ENCODE results near the gene FSIP2.

FSIP2 gene, protein sequence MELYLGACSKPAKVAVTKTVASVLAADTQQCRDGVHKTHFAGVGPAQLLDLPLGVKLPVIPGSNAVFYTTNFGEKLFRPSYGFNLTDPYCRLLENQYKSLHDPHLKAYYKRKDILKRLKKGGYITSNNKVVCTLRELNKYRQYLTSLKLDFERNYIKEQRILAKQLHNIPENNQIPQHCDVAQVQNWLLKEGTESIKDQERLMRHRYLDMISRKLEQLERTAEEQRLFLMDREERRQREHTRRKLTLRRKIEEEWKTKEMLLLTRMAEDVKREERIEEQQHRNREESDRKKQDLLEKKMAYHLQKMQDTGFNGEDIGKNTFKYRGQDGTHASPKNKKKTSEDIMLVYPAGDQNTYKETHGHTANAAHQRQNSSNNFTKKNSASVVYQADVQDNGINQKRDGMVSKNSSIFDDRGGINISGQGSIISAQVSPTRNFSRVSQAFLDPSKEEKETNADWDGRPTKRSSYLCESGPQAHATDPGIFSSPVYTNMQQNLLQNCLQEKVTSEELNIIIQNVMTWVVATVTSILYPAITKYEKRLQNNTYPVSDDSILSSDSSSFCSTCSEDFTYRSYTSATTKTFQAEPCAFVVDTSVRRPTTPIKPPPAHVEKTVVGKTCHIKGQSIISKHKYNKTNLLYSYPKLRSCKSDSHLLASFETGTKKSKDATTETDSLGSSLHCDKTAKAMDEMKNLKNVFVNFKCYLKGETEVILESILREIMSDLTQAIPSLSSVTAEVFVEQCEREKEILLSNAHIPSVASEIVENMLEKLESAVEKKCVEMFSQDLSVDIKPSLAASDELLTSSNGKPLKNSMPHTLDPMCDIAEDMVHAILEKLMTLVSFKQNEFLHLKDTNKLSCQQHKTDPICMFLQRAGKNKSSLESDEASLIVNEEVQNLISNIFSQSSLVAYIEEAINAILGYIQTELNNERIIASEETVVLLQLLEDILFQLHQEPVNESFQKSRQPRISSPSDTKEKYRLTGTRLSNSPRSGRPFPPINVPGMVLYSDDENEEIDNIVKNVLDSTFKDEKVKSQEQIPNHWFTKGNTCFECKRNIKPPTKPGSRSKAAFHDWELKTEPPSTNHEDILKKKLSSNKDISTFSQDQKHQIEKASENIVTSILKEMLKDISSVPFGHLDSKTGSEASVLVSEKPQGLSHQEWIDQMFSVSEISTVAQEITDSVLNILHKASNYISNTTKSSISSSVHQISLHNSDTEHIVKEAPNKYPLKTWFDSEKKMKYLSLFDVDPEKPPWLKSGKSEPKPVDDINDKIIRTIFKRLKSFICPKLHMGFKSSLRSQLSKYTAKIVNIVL (N-terminal part only)

DNA sequence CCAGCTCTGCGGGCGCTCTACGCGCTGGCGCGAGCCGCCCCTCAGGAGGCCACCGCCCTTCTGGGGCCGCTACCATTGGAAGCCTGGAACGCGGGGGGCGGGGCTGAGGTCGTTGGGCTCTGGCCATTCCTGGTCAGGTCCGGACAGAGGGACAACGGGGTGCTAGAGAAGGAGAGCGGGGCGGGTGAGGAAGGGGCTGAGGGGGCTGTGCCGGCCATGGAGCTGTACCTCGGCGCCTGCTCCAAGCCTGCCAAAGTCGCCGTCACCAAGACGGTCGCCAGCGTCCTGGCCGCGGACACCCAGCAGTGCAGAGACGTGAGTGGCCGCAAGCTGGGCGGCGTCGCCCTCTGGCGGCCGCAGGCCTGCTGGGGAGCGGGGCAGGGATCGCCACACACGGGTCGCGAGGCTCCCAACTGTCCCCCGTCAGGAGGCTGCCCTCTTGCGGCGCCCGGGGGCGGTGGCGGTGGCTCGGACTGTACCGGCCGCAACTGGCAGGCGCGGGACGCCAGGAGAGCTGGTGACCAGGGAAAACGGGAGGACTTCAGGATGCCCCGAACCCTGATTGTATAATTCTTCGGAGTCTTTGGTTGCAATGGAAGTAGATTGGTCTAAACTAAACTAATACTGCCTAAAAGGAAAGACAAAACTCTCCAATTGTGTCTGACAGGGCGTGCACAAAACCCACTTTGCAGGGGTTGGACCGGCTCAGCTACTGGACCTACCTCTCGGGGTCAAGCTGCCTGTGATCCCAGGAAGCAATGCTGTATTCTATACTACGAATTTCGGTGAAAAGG lies at the start of gene FSIP2:
FSIP2 (plus strand) TSS at position 126 of the 794 bp plus-strand sequence; CDS start at position 217, 91 bp downstream.
- DNase-seq = no peak

GRCh38 chr2:185689906-185690539 lies 48.6 kb upstream of the FSIP2 start:
- no peak for DNase-seq

DNA sequence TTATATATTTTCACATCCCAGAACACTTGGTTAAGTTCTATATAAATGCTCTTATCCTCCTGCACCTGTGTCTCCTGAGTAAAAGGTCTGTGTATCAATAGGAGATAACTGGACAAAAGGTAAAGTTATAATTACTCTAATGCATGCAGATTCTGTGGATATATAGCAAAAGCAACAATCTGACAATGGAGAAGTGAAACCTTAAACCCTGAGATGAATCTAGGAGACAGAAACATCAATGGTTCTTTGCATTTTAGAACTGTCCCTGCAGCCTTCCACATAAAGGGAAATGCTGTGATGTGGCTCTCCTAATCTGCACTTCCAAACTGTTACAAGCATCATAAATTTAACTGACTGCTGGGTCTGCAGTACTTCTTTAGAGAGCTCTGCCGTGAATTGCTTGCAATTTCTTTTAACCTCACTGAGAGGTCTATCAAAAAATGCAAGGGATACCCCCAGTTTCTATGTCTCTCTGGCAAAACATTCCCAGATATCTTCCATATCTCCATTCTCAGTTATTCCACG lies 42.8 kb upstream of the FSIP2 start:
- DNase-seq = no peak

DNA sequence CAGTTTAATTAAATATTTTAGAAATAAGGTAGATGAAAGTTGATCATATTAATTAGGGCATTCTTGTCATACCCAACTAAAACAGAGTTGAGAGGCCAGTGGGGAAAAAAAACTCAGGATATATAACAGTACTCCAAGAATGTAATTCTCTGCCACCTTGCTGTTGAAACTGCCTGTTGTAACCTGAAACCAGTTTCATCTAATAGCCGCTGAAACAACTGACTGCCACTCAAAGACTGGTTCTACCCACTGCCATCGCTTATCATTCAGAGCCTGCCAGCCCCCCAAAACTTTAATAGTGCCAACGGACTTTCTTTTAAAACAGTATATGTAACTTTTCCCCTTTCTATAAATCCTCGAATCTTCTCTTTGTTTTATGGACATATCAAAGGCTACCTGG lies 37.7 kb upstream of the FSIP2 start:
- no peak for DNase-seq

GRCh38 chr2:185734658-185735057 lies 3.9 kb upstream of the FSIP2 start:
- no peak for DNase-seq

DNA sequence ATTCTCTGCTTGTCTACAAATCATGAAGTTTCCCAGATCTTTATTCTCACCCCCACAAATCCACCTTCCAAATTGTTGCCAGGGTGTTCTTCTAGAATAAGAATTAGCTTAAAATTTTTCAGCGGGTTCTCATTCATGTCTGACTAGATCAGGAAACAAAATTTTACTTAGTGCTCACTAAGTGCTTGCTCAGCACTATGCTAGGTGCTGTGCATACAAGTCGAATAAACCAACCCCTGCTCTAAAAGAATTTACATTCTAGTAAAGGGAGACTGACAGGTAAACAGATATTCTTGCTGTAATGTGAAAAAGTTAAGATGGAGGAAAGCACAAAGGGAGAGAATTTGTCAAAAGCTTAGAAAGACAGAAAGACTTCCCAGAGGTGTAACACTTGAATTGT lies 2.4 kb upstream of the FSIP2 start:
- no peak for DNase-seq

GRCh38 chr2:185745864-185746859 lies 7.6 kb downstream of the FSIP2 start:
- DNase-seq = no peak

DNA sequence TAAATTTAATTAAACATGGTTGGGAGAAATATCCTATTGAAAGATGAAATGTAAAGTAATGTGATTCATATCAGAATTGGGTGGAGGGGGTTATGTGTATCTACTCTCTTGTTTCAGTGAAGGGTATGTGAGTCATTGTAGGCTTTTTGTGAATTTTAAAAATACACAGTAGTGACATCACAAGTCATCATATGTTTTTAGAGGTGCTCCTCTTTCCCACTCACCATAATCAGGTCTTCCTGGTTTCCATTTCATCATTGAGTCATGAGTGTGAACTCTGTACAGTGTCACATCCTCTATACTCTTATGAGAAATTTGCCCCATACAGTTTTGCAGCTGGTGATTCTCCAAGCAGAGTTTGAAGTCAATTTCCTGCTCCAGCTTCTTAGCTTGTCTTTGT lies 18.8 kb downstream of the FSIP2 start:
- DNase-seq = no peak

- DNase-seq = no peak
Observed at GRCh38 chr2:185771396-185771795, 32.8 kb downstream of the FSIP2 start.

- no peak for DNase-seq
Observed at GRCh38 chr2:185780890-185781289, 42.3 kb downstream of the FSIP2 start.

GRCh38 chr2:185782223-185782769 lies 43.7 kb downstream of the FSIP2 start:
- no peak for DNase-seq

DNA sequence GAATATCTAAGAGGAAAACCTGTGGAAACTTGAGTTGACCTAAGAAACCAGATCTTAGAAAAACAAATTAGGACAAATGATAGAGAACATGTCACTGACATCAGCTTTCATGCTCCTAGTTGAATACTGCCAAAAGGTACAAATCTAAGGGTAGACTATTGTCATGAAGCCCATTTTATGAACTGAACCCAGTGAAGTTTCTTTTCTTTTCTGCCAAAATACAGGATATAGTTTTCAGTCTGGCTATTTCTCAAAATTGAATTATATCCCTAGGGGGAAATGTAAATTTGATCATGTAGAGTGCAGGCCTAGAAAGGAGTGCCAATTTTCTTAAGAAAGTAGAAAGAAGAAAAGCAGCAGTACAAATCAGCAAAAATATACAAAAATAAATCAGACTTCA lies 46.6 kb downstream of the FSIP2 start:
- no peak for DNase-seq

GRCh38 chr2:185785851-185786473 lies 47.4 kb downstream of the FSIP2 start:
- DNase-seq = no peak

- DNase-seq = no peak
Observed at GRCh38 chr2:185787227-185788145, 48.9 kb downstream of the FSIP2 start.

- DNase-seq = no peak
Observed at GRCh38 chr2:185790361-185790760, 51.8 kb downstream of the FSIP2 start.

GRCh38 chr2:185793532-185794345 lies 55.1 kb downstream of the FSIP2 start:
- DNase-seq = no peak

DNA sequence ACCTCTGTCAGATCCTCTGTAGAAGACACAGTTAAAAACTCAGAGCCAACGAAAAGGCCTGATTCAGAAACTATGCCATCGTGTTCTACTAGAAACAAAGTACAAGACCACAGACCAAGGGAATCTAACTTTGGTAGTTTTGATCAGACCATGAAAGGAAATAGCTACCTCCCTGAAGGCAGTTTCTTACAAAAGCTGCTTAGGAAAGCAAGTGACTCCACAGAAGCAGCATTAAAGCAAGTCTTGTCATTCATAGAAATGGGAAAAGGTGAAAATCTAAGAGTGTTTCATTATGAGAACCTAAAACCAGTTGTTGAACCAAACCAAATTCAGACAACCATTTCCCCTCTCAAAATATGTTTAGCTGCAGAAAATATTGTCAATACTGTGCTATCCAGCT lies 58.2 kb downstream of the FSIP2 start:
- DNase-seq = no peak

All from activated effector memory CD4-positive, alpha-beta T cell treated with Interleukin-2 at 50 U/mL for 16 hours (primary cell).